Left colon (tissue), 2 donors: ENCODE measurements around the gene CHI3L1. TPM values are rescaled to one million over a fixed set of nuclear protein-coding genes. Genes with fewer than 3 reads are reported as not detected.

ENCODE experiments used
- ATAC-seq: fragments of 200-7000 bp; cut with Tn5 transposase; one replicate; pipeline ENCODE4 v1.9.1; 2020; ENCODE audit warnings: mild to moderate bottlenecking, moderate library complexity
- DNase-seq, 2 donors: peaks; one replicate each; pipeline ENCODE4 v3.0.0-alpha.2; 2020
- intact Hi-C, 2 donors: fragments of 100-400 bp; cut with DNase I in 1 of 2; cut with micrococcal nuclease in 1 of 2; formaldehyde crosslinking; loops; one replicate each; pipeline versions ENCODE4 v1.11.2 to v1.14.0; 2022; cut with DNase I, micrococcal nuclease
- total RNA-seq, 2 donors: library from RNA; stranded (reverse); fragmentation: NEBNext Ultra II Directional; extraction: Animal tissue kit (Norgen Biotek cat#: 25700); gene quantifications; one replicate each; pipeline ENCODE4 v1.2.1, GENCODE V29; 2021
- donor health status: DM: no; HTN: no; CAD: no.
- donor health status: DM: yes; HTN: yes; CAD: no.

CHI3L1 gene
- total RNA-seq, 2 donors from 2014 or later = 0.67 to 3.0 TPM

GRCh38 chr1:203161175-203161574 lies 25.3 kb downstream of the CHI3L1 start:
- no peak for ATAC-seq
- DNase-seq = no peak
- intact Hi-C loops = no loop called here

DNA sequence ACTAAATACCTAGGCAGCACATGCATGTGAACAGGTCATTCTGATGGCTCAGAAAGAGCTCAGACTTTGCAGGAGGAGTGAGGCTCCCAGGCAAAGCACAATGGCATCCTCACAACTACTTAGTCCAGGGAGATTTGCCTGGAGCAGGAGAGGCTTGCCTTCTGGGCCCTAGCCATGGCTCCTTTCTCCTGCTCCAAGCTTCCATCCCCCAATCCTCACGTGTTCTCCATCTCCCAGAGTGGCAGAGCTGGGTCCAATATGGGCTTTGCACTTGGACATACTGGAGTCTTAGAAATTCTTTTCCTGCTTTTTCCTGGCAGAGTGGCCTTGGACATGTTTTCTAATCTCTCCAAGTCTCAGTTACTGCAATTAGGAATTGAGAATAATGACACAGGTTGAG lies 26.7 kb downstream of the CHI3L1 start:
- intact Hi-C loops = no loop called here
- ATAC-seq = no peak
- no peak for DNase-seq

- DNase-seq = no peak
- intact Hi-C loops = no loop called here
- no peak for ATAC-seq
Observed at GRCh38 chr1:203158960-203159665, 27.4 kb downstream of the CHI3L1 start.

DNA sequence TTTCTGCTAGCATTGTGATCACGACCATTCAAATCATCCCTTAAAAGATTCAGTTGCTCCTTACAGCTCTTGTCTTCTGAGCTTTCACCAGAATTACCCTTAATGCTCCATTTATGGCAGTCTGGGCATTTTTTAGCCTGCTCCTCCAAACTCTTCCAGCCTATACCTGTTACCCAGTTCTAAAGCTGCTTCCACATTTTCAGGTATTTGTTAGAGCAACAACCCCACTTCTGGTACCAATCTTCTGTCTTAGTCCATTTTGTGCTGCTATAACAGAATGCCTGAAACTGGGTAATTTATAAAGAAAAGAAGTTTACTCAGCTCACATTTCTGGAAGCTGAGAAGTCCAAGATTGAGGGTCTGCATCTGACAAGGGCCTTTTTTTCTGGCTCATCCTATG lies 28.1 kb downstream of the CHI3L1 start:
- ATAC-seq (no peak), DNase-seq (no peak)
- intact Hi-C loops = no loop called here

- ATAC-seq = peak; percentile 96
- no peak for DNase-seq
- intact Hi-C loops = no loop called here
Observed at GRCh38 chr1:203156280-203156679, 30.2 kb downstream of the CHI3L1 start.

- ATAC-seq = no peak
- intact Hi-C loops = no loop called here
- DNase-seq = no peak
Observed at GRCh38 chr1:203153989-203154821, 32.3 kb downstream of the CHI3L1 start.

DNA sequence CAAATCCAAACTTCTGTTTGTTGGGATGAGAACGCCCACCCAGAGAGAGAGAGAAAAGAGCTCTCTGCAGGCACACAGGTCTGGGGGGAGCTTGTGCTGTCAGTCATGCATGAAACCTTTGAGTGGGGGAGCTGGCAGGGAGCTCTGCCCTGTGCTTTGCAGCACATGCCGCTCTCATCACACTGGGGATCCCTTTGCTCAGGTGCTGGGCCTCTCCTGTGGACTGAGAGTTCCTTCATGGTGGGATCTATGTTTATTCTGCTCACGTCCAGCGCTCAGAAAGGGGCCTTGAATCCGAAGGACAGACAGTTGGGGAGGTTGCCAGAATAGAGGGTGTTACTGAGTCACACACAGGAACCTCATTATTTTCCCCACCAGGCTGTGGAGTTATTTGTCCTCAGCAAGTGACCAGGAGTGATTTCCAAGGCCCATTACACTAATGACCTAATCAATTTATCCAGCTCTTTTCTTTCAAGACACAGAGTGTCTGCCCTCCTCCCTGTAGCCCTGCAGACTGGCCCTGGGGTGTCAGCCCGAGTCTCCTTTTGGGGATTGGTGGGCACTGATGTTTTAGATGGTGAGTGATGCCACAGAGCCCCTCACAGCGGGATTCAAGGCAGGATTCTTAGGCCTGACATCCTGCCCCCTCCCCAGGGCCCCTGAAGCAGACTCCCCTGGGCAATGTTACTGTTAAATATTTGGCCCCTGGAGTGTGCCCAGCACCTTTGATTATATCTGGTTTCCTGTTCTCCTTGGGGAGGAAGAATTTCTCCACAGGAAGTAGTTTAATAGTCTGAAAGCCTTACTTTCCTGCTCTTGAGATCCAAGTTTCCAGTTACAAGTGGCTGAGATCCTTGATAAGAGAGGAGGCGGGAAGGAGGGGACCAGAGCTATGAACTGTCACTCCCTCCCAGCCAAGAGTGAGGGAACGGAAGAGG lies 33.2 kb downstream of the CHI3L1 start:
- no peak for ATAC-seq
- no peak for DNase-seq
- intact Hi-C loops = no loop called here

- ATAC-seq (no peak), DNase-seq (no peak)
- intact Hi-C loops = no loop called here
Observed at GRCh38 chr1:203152158-203153034, 34.1 kb downstream of the CHI3L1 start.

GRCh38 chr1:203151362-203152157 lies 34.9 kb downstream of the CHI3L1 start:
- ATAC-seq = no peak
- no peak for DNase-seq
- intact Hi-C loops = no loop called here

GRCh38 chr1:203150511-203151297 lies 35.8 kb downstream of the CHI3L1 start:
- ATAC-seq (no peak), DNase-seq (no peak)
- intact Hi-C loops = no loop called here

DNA sequence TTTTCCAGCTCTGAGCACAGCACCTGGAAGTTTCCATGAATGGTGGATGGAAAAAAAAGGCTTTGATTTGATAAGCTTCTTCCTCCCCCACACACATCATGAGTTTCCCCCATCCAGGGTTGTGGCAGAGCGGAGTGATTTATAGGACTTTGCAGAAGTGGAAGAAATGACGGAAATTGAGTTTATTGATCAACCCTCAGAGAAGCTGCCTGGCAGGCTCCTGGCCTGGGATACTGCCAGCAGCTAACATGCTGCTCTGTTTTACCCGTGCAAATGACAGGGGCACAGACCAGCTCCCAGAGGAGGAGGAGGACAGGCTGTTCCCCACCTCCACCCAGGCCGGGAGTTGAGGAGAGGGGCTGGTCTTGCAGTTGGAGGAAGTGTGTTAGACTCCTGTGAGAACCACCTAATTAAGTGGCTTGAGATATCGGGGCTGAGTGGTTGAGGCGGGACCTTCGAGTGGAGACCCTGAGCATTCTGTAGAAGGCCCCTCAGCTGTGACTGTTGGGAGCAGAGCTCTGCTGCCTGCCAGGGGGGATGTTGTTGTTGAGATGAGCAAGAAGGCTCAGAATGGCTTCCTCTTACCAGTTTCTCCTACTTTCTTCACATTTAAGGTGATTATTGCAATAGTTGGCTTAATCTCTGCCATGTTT lies 37.2 kb downstream of the CHI3L1 start:
- no peak for DNase-seq
- intact Hi-C loops = no loop called here

GRCh38 chr1:203148579-203148978 lies 37.9 kb downstream of the CHI3L1 start:
- DNase-seq (no peak), ATAC-seq (no peak)
- intact Hi-C loops = no loop called here

More for the DNA sequence above, 37.2 kb downstream of the CHI3L1 start:
- ATAC-seq = no peak

DNA sequence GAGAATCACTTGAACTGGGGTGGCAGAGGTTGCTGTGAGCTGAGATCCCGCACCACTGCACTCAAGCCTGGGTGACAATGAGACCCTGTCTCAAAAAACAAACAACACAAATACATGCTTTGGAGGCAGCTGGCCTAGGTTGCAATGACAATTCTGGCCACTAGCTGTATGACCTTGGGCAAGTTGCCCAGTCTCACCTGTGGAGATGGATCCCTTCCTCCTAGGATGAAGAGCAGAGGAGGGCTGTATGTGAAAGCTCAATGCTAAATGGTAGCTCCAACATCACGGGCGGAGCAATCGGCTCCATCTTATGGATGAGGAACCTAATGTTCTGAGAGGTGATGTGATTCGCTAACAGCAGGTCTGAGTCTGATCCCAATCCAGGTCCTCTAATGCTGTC lies 38.4 kb downstream of the CHI3L1 start:
- DNase-seq (peak in 1 of 2 donors; percentile 23), ATAC-seq (peak; percentile 49)
- intact Hi-C loops = no loop called here

- ATAC-seq = no peak
- intact Hi-C loops = no loop called here
- DNase-seq = no peak
Observed at GRCh38 chr1:203147376-203147775, 39.1 kb downstream of the CHI3L1 start.

DNA sequence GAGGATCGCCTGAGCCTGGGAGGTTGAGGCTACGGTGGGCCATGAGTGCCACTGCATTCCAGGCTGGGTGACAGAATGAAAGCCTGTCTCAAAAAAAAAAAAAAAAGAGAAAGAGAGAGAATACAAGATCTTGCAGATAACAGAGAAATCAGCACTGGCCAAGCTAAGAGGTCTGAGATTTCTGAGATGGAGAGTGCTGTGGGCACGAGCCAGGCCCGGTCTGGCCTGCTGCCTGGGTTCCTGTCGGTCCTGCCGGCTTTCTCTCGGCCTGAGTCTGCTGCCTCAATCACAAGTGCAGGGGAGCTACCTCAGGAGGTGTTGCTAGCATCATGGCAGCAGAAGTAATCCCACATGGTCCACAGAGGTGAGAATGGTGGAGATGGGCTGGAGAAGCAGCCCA lies 40.0 kb downstream of the CHI3L1 start:
- intact Hi-C loops = no loop called here
- ATAC-seq = no peak
- DNase-seq = no peak

GRCh38 chr1:203146042-203146369 lies 40.5 kb downstream of the CHI3L1 start:
- ATAC-seq = no peak
- DNase-seq = no peak

More at GRCh38 chr1:203146042-203146369, 40.5 kb downstream of the CHI3L1 start:
- intact Hi-C loops = no loop called here
